GM19023 (cell line): ENCODE measurements around the gene SPG21.
"Not testable (repeated sequence)": the region's sequence is repeated elsewhere in the genome, so short reads cannot be mapped to it uniquely, and the experiment has no call there.

ENCODE experiments used
- ATAC-seq: cut with Tn5 transposase; IDR thresholded peaks from one replicate; pipeline ENCODE4 v1.9.1; 2021; ENCODE audit warnings: mild to moderate bottlenecking, moderate library complexity; ENCODE audit not compliant: unreplicated experiment

Gene SPG21, protein sequence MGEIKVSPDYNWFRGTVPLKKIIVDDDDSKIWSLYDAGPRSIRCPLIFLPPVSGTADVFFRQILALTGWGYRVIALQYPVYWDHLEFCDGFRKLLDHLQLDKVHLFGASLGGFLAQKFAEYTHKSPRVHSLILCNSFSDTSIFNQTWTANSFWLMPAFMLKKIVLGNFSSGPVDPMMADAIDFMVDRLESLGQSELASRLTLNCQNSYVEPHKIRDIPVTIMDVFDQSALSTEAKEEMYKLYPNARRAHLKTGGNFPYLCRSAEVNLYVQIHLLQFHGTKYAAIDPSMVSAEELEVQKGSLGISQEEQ

GRCh38 chr15:64989416-64990167 is at the start of gene SPG21:
Gene SPG21, minus strand, starts transcription at chr15:64989914. Its CDS starts 6,345 bp downstream, at chr15:64983569.
- ATAC-seq: peak; percentile 95

DNA sequence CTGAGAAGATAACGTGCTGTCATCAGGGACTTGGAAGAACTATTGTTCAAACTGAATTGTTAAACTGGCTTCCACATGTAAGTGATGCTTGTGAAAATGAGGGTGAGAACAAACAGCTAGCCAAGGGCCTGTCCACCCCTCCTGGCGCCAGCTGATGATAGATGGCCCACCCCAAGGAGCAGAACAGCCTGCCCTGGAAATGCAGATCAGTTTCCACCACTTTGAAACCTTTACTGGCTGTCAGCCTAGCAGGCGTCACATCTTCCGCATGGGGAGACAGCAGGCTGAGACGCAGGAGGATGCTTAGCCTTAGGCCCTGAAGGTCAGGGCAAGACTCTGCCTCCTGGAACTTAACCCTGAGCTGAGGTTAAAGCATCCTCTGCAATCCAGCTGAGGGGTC is 49.1 kb upstream of the SPG21 start:
- ATAC-seq: no peak

- no peak for ATAC-seq
Measured at GRCh38 chr15:65038428-65038827, 48.7 kb upstream of the SPG21 start.

GRCh38 chr15:65037309-65037708 is 47.6 kb upstream of the SPG21 start:
- ATAC-seq: no peak

- no peak for ATAC-seq
Measured at GRCh38 chr15:65034719-65035118, 45.0 kb upstream of the SPG21 start.

- no peak for ATAC-seq
Measured at GRCh38 chr15:65033659-65034269, 44.0 kb upstream of the SPG21 start.

- peak; percentile 42 for ATAC-seq
Measured at GRCh38 chr15:65032801-65033537, 43.3 kb upstream of the SPG21 start.

- no peak for ATAC-seq
Measured at GRCh38 chr15:65029736-65030208, 40.1 kb upstream of the SPG21 start.

DNA sequence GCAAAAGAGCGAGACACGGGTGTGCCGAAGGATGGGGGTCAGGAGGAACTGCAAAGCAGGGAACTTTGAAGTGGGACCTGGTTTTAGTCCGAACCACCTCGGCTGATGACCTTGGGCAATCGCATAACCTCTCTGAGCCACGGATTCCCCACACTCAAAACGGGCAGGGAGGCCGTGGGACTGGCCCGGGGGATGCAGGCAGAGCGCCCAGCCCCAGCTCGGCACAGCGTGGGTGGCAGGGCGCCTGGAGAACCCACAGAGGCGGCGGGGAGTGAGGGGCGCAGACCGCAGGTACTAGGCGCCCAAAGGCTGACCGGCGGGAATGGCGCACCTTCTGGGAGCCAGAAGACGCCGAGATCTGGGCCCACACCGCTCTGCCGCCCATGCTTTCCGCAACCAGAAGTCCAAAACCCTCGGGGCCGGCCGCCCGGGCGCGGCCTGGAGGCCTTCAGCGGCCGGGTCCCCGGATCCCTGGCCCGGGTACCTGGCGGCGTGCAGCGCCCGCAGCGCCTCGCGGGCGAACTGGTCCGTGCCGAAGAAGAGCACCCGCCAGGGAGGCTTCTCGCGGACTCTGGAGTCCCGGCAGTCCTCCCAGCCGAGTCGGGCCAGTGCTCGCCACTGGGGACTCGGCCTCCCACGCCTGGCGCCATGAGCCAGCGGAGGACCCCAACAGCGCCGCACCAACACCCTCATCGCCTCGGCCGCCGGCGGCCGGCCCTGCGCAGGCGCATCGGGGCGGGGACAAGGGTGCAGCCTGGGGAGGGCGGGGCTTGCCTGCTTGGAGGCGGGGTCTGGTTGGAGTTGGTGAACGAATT is 39.4 kb upstream of the SPG21 start, which contains the start of gene MTFMT:
Gene MTFMT (minus strand): TSS at position 719 of the 815 bp plus-strand sequence. CDS start 26 bp downstream, at position 693.
- peak; percentile 65 for ATAC-seq

DNA sequence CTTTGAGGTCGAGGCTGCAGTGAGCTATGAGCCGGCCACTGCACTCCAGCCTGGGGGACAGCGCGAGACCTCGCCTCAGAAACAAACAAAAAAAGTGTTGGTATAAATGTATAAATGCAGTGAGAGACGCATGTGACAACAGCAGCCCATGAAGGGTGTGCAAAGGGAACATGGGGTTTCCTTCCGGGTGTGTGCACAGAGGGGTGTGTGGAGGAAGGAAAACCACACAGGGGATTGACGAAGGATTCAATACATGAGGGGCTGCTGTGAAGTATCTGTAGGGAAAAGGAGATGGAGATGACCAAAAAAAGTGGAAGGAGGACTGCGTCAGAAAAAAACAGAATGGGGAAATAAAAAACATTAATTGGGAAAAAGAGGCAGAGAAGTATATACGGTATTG is 38.6 kb upstream of the SPG21 start:
- ATAC-seq: no peak

DNA sequence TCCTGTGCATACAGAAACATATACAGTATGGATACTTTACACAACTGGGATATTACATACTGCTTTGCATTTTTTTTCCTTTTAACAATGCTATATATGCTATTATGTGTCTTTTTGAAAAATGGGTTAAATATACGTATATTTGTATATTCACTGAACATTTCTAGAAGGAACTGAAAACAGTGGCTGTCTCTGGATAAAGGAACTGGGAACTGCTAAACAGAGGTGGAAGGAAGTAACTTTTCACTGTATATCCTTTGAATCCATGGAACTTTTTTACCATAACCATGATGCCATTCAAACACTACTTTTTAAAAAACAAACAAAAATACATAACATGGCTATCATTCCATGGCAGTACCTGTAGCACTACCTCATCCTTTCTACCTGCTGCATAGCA is 37.9 kb upstream of the SPG21 start:
- no peak for ATAC-seq

- ATAC-seq: no peak
Measured at GRCh38 chr15:65026756-65027155, 37.0 kb upstream of the SPG21 start.

GRCh38 chr15:65021488-65021887 is 31.8 kb upstream of the SPG21 start:
- ATAC-seq: no peak

DNA sequence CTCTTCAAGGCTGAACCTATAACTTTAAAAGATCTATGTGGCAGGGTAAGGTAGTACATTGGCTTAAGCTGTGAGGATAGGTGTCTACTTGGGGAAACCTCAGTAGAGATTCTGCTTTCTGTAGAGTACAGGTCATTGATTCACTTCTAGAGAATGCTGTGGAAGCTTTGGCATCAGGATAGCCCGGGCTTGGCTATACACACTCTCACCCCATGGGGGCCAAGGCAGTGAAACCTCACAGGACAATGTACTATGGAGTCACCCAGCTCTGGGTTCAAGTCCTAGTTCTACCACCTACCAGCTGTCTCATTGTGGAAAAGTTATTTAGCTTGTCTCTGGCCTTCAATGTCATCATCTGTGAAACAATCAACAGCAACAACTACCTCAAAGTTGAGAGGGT is 30.7 kb upstream of the SPG21 start:
- no peak for ATAC-seq

GRCh38 chr15:65011198-65011597 is 21.5 kb upstream of the SPG21 start:
- not testable (repeated sequence) for ATAC-seq

DNA sequence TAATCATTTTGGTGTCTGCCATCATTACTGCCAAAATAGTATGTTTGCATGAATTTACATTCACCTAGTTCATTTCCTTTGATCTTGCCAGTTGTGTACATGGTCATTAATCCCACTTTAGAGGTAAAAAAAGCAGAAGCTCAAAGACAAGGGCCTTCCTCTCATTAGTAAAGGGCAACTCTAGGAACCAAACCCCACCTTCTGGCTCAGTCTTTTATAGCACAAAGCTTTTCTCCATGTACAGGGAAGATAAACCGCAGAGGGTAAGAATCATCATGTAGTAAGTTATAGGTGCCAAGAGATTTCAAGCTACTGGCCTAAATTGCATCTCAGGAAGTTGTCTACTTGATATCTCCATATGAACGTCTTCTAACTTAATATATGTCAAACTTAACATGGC is 19.3 kb upstream of the SPG21 start:
- ATAC-seq: no peak

DNA sequence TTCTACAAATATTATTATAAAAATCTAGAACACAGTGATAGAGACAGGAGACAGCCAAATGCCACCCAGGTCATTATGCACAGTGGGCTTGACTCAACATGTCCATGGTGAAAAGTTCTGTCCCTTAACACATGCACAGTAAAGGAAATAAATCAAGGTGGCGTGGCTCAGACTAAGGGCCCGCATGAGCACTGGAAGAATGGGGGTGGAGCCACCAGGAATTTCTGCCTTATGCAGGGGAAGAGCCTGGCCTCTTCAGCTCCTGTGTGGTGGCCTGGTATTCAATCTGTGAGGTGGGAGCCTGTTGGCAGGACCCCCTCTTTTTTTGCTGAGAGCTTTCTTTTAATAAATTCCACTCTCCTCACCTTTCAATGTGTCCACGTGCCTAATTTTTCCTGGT is 17.2 kb upstream of the SPG21 start:
- no peak for ATAC-seq

GRCh38 chr15:65004993-65005392 is 15.3 kb upstream of the SPG21 start:
- no peak for ATAC-seq

DNA sequence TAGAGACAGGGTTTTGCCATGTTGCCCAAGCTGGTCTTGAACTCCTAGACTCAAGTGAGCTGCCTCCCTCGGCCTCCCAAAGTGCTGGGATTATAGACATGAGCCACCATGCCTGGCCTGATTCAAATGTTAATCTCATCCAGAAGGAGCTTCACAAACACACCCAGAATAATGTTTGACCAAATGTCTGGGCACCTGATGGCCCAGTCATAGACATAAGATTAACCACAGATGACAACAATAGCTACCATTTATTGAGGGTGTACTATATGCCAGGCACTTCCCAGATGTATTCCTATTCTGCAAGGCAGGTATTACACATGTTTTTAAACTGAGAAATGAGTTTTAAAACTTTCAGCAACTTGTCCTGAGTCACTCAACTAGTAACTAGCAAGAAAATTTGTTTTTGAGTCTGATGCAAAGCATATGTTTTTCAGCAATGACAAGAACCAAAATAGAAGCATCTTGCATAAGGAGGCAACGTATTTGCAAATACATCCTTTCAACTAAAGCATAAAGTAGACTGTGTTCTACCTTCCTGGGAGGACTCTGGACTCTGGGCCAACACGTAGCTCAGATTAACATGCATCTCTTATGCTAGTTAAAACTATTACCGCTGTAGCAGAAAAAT is 8.1 kb upstream of the SPG21 start:
- ATAC-seq: no peak

DNA sequence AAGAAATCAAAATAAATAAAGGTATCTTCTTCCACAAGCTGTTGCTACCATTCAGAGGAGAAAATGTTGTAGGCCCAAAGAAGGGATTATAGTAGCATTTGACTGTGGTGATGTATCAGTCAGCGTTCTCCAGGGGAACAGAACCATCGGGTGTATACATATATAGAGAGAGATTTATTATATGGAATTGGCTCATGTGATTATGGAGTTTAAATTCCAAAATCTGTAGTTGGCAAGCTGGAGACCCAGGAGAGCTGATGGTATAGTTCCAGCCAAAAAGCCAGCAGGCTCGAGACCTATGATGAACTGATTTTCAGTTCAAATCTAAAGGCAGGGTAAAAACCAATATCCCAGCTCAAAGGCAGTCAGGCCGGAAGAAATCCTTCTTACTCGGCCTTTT is 7.4 kb upstream of the SPG21 start:
- no peak for ATAC-seq
